ENCODE results near the gene IFT25.

Gene IFT25

DNA sequence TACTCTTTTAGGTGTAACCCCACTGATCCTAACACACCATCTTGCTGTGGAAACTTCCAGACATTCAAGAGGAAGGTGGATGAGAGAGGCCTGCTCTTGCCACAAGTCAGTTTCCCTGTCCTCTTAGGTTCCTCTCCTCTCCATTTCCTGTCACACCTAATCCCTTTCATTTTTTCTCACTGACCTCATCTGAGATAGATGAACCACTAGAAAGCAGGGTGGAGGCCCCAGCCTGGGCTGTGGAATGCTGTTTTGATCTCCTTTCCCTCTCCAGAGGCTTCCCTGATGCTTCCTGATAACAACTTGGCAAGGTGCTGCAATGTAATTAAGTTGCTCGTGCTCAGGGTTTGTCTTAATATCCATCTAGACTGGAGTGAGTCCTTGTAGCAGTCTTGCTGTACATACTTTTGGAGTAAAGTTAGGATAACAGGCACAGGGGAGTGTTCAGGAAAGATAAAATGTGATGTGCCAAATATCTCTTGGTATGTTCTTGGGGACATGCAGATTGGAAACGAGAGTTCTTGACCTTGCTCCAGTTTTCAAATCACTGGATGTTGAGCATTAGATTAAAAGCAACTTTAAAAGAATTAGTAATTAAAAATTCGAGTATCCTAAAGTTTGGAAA, 11.8 kb upstream of the IFT25 start:
- DNase-seq (ENCODE audit: low read depth, low spot score) = peak; percentile 29
- TF ChIP-seq, protein P1, sequence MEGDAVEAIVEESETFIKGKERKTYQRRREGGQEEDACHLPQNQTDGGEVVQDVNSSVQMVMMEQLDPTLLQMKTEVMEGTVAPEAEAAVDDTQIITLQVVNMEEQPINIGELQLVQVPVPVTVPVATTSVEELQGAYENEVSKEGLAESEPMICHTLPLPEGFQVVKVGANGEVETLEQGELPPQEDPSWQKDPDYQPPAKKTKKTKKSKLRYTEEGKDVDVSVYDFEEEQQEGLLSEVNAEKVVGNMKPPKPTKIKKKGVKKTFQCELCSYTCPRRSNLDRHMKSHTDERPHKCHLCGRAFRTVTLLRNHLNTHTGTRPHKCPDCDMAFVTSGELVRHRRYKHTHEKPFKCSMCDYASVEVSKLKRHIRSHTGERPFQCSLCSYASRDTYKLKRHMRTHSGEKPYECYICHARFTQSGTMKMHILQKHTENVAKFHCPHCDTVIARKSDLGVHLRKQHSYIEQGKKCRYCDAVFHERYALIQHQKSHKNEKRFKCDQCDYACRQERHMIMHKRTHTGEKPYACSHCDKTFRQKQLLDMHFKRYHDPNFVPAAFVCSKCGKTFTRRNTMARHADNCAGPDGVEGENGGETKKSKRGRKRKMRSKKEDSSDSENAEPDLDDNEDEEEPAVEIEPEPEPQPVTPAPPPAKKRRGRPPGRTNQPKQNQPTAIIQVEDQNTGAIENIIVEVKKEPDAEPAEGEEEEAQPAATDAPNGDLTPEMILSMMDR (IDR thresholded peaks at IDR 0.05; ENCODE audit: low read depth, low read length) = no peak
- in situ Hi-C loops (cut with HindIII; ENCODE audit: low sequenced_read_pairs) = no loop called here
- H3K4me3 ChIP-seq (ENCODE audit: low read depth, low read length) = no peak overlapping the region

DNA sequence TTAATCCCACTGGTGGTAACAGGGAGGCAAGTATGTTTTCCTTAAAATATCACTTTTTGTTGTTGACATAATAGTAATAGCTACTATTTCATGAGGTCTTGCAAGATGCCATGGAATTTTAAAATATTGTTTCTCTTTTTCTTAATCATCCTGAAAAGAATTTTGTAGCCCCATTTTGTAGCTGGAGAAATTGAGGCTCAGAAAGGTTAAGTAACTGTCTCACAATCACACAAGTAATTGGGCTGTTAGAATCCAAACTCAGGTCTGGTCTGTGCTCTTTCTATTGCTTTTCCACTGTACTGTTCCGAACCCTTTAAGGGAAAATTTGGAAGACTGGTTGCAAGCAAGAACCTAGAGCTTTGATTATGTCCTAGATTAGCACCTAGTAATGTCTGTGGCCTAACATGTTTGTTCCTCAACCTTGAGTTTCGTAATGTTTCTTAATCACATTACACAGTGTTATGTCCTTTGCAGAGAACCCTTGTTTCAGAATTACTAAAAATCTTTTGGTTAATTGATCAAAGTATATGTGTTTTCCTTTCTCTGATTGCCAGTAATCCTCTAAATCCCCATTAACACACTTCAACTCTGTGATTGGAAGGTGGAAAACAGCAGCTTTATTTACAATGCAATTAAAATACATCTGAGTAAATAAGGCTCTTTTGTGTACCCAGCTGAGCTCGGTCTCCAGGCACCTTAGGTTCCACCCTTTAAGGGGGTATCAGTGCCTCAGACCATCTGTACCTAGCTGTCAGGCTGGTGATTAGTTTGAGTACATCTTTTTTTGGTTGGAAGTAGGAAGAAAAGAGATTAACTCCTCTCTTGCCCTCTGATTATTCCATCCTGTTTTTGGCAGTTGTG, 11.0 kb upstream of the IFT25 start:
- no peak overlapping the region for H3K4me3 ChIP-seq (ENCODE audit: low read depth, low read length)
- in situ Hi-C loops (cut with HindIII; ENCODE audit: low sequenced_read_pairs) = no loop called here
- DNase-seq (ENCODE audit: low read depth, low spot score) = no peak
- TF ChIP-seq, protein P1 (IDR thresholded peaks at IDR 0.05; ENCODE audit: low read depth, low read length) = no peak

DNA sequence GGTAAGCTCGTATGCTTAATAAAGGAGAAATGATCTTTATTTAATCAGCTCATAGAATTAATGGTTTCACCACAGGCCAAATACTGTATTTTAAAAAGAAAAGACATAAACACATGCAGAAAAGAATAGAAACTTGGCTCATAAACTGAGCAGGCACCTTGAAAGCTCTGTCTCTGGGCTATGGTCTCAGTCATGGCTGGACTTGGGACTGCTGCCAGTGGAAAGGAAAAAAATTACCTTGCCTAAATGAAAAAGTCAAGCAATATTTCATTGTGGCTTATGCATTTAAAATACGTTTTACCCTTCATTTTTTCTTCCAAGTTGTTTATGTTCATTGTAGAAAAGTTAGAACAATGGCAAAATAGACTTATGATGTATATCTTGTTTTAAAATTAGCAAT, 8.6 kb upstream of the IFT25 start:
- H3K4me3 ChIP-seq (ENCODE audit: low read depth, low read length) = no peak overlapping the region
- in situ Hi-C loops (cut with HindIII; ENCODE audit: low sequenced_read_pairs) = no loop called here
- no peak for DNase-seq (ENCODE audit: low read depth, low spot score)
- TF ChIP-seq, protein P1 (IDR thresholded peaks at IDR 0.05; ENCODE audit: low read depth, low read length) = no peak

DNA sequence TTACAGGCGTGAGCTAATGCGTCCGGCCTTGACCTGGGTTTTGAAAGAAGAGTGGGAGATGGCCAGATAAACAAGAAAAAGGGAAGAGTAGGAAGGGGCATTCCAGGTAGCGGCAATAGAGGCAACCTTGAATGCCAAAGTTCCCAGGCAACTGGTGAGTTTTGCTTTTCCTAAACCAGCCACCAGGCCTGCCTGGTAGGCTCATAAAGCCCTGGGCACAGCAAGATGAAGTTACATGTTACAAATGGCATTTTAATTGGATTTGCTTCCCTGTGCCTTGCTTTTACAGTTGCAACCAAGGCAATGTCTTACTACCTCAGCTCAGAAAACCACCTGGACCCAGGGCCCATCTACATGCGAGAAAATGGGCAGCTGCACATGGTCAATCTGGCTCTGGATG, 6.2 kb upstream of the IFT25 start:
- no peak for DNase-seq (ENCODE audit: low read depth, low spot score)
- TF ChIP-seq, protein P1 (IDR thresholded peaks at IDR 0.05; ENCODE audit: low read depth, low read length) = no peak
- no peak overlapping the region for H3K4me3 ChIP-seq (ENCODE audit: low read depth, low read length)
- in situ Hi-C loops (cut with HindIII; ENCODE audit: low sequenced_read_pairs) = no loop called here

DNA sequence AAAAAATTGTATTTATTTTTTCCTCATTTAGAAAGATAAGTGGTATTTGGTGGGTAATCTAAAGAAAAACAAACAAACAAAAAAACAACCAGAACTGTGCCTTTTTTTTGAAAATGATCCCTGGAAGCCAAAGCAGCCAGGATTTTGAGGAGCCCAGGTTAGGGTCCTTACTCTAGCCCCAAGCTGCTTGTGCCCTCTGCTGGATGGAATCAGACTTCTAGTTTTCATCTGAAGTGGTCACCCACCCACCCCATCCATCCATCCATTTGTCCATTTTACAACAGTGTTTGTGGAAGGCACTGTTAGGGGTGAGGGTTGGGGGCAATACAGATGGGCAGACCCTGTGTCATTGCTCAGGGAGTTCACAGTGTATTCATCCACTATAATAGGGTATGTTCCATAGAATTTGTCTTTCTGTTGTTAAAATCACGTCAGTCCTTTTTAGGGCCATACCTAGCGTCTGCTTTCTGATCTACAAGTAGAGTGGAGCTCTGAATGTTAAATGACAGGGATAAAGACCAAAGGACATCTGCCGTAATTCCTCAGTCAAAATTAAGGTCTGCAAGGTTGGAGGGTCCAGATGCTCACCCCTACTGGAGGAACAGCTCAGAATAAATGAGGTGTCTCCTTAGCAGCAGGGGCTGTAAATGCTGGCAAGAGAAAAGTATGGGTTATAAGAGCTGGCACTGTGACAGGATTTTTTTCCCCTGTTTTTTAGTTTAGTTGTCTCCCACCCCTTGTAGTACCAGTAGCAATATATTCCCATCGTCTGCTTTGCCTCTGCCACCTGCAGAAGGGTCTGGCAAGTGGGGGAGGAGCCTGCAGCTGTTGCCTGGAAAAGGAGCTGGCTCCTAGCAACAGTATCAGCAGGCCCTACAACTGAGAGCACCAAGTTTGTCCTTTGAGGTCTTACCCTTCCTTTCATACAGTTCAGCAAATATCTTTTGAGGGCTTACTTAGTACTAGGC, 3.8 kb upstream of the IFT25 start:
- TF ChIP-seq, protein P1 (IDR thresholded peaks at IDR 0.05; ENCODE audit: low read depth, low read length) = peak; percentile 70
- peak; percentile 51 for DNase-seq (ENCODE audit: low read depth, low spot score)
- in situ Hi-C loops (cut with HindIII; ENCODE audit: low sequenced_read_pairs) = no loop called here
- H3K4me3 ChIP-seq (ENCODE audit: low read depth, low read length) = no peak overlapping the region

DNA sequence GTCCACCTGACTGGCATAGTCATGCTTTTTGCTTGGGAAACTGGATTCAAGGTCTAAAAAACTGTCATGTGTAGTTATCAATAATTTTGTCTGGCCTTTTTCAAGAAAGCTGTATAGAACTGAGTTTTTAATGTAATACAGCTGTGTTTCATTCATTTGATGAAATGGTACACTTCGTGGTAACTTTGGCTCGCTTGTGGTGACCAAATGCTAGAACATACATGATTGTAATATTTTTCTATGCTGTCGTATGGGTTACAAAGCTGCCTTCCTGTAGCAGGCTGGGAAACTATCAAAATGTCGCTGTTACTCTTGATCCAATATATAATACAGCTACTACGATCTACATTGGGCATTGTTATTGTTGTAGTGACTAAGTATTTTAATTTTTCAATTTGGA, 2.8 kb upstream of the IFT25 start:
- no peak for DNase-seq (ENCODE audit: low read depth, low spot score)
- TF ChIP-seq, protein P1 (IDR thresholded peaks at IDR 0.05; ENCODE audit: low read depth, low read length) = no peak
- in situ Hi-C loops (cut with HindIII; ENCODE audit: low sequenced_read_pairs) = no loop called here
- H3K4me3 ChIP-seq (ENCODE audit: low read depth, low read length) = no peak overlapping the region
